GM19463 (cell line): Measurements from ENCODE around the gene PTTG1IP.

Experiments
- ATAC-seq: cut with Tn5 transposase; IDR thresholded peaks from one replicate; pipeline ENCODE4 v1.9.1; 2021; ENCODE audit warnings: mild to moderate bottlenecking, moderate library complexity; ENCODE audit not compliant: unreplicated experiment

PTTG1IP gene

GRCh38 chr21:44898011-44898488 is 24.6 kb upstream of the PTTG1IP start:
- ATAC-seq: no peak

DNA sequence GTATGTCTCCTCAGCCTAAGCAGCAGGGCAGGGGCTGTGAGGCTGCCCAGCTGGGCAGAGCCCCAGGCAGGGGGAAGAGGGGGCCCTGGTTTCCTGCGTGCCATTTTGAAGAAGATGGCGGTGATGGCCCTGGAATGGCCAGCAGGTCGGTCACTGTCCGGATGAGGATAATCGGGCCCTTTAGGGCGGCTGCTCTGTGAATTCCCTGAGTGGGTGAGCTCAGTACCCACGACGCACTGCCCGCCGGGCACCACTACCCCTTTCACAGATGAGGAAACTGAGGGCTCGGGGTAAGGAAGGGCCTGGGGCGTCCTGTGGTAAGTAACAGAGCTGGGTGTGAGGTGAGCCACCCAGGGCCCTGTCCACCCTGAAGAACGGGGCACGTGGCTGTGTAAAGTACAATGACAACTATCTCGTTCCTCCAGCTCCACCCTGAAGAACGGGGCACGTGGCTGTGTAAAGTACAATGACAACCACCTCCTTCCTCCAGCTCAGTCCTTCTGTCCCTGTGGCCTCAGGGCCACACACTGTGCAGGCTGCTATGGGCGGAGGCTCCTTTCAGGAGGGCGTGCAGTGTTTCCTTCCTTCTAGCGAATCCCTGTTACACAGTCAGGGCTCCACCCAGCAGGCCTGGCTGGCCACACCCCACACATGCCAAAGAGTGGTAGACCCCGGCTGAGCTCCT is 24.0 kb upstream of the PTTG1IP start:
- no peak for ATAC-seq

GRCh38 chr21:44896561-44897286 is 23.2 kb upstream of the PTTG1IP start:
- ATAC-seq: no peak

- ATAC-seq: no peak
Measured at GRCh38 chr21:44895859-44896258, 22.4 kb upstream of the PTTG1IP start.

DNA sequence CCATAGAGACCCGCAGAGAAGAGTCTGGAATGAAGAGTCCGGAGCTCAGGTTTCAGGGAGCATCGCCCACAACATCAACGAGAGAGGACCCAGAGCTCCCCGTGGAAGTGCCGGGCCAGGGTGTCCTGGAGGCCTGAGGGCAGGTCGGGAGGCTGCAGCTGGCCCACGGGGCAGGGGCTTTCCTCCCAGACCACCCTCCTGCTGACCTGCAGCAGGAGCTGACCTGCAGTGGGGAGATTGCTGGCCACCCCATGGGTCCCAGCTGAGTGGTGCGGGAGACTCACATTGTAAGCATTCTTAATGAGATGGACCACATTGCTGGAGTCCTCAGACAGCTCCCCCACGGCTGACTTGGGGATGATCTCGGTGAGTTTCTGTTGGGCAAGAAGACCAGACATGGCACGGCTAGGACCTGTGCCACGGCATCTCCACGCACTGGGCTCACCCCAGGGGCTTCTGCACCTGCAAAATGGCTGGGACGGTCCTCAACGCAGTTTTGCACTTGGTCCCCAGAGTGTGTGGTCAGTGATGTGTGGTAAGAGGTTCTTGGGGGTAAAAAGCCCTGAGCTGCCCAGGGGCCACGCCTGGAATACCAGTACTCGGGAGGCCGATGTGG is 21.3 kb upstream of the PTTG1IP start:
- no peak for ATAC-seq

GRCh38 chr21:44893948-44894656 is 20.6 kb upstream of the PTTG1IP start:
- no peak for ATAC-seq

DNA sequence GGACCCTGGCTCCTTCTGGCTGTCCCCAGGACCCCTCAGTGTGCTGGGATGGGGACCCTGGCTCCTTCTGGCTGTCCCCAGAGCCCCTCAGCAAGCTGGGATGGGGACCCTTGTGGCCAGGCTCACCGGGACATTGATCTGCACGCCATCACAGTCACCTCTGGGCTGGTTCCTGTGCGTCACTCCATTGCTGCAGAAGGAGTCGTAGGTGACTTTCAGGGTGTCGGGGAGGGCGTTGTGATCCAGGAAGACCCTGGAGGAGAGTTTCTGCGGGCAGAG is 19.7 kb upstream of the PTTG1IP start:
- no peak for ATAC-seq

- ATAC-seq: no peak
Measured at GRCh38 chr21:44892536-44893277, 19.2 kb upstream of the PTTG1IP start.

DNA sequence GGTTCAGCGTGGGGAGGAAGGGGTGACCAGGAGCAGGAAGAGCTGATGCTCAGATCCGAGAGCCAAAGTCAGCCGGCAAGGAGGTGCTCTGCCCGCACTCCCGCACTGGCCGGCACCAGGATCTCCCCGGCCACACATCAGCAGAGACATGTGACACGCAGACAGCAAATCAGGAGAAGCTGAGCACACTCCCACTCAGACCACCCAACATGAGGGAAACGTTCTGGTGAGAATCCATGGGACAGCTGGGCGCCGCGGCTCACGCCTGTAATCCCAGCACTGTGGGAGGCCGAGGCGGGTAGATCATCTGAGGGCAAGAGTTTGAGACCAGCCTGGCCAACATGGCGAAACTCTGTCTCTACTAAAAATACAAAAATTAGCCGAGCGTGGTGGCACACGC is 18.6 kb upstream of the PTTG1IP start:
- ATAC-seq: no peak

GRCh38 chr21:44891631-44892031 is 18.1 kb upstream of the PTTG1IP start:
- no peak for ATAC-seq

DNA sequence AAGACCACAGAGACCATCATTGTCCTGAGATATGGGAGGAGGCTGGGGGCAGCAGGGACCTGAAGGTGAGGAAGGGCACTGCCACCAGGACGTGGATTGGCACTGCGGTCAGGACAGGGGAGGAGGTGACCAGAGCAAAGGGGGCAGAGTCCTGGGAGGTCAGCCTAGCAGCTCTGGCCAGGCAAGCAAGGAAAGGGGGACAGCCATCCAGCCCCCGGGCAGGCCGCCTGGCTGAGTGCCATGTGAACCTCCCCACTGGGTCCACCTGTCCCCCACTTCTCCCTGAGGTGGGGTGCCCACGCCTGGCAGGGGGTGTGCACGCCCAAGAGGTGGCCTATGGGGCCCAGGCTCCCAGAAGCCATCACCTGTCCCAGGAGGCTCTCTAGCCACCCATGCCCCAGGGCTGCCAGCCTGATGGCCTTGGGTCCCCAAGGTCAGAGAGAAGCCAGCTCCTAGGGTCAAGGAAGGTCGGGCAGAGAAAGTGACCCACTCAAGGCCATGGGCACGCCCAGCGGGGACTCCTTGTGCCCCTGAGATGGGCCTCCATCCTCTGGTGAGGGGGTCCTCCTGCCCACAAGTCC is 17.6 kb upstream of the PTTG1IP start:
- no peak for ATAC-seq

DNA sequence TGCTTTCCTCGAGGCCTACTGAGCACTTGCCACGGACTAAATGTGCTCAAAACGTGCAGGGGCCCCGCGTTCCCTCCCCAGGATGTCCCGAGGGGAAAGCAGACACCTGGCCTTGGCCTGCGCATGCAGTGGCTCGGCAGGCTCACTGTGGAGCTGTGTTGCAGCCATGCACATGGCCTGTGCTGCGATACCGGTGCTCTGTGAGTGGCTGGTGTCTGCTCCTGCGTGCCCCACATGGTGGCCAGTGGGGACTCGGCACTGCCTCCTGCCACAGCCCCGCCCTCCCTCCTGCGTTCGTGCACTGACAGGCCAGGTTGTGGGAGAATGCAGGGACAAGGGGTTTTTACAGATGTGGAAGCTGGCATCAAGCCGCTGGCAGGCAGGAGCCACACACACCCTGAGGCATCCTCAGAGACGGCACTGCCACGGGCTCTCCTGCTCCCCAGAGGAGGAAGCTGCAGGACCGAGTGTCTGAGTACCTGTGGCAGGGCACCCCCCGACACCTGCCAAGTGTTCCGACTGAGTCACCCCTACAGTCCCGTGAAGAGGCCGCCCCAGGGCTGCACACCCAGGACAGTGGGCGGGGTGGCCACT is 16.9 kb upstream of the PTTG1IP start:
- ATAC-seq: no peak

DNA sequence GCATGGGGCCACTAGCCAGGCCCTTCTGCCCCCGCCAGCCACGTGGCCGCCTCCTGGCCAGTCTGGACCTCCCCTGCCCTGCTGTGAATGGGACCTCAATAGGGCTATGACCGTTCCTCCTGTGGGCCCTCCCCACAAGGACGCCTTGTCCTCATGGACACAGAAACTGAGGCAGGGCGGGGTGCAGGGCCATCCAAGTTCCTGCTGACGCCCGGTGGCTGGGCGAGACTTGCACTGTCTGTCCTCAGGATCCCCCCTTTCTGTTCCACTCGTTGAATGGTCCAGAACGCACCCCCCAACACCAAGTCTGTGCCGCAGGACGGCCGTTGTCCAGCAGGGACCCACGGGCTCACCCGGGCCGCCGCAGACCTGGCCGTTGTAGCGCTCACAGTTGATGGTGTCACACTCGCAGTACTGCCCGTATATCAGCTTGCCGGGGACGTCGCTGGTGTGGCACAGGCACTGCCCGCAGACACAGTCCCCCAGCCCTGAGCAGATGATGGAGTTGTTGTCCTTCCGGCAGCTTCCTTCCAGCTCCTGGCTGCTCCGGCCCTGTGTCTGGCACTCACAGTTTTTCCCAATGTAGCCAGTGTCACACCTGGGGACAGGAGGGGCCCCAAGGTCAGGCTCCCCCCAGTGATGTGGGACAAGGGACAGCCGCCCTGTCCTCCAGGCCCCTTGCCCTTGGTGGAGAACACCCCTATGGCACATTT is 16.3 kb upstream of the PTTG1IP start:
- no peak for ATAC-seq

DNA sequence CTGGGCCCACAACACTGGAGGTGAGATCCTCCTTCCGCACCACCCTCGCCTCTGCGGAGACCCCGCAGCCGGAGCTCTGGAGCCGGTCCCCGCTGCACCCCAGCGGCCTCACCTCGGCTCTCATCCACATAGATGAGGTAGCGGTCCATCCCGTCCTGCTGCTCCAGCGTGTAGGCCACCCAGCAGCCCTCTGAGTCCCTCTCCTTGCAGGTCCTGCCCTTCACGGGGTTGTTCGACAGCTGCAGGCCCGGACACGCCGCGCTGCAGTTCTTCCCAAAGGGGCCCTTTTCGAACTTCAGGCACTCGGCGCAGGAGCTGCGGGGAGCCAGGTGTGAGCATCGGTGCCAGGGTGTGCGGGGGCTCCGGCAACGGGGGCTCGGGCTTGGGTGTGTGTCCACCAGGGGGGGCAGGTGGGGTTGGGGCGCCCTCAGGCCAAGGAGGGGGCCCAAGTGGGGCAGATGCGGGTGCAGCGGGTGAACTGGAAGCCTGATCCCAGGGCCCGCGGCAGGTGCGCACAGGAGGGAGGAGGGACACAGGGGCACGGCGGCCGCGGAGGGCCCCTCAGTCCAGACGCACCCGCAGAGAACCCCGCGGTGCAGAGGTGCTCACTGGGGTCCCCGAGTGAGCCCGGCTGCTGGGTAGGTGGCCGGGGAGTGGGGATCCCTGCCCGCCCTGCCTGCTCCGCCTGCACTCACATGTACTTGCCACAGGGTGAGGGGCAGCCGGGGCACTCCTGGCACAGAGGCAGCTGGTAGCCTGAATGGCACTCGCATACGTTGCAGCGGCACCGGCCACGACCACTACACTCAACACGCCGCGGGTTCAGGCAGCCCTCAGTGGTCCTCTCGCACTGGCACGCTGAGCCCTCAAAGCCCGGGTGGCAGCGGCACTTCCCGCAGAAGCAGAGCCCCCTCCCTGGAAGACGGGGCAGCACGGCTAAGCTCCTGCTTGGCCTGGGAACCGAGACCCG is 15.4 kb upstream of the PTTG1IP start:
- ATAC-seq: no peak

GRCh38 chr21:44887807-44888580 is 14.5 kb upstream of the PTTG1IP start:
- ATAC-seq: no peak

DNA sequence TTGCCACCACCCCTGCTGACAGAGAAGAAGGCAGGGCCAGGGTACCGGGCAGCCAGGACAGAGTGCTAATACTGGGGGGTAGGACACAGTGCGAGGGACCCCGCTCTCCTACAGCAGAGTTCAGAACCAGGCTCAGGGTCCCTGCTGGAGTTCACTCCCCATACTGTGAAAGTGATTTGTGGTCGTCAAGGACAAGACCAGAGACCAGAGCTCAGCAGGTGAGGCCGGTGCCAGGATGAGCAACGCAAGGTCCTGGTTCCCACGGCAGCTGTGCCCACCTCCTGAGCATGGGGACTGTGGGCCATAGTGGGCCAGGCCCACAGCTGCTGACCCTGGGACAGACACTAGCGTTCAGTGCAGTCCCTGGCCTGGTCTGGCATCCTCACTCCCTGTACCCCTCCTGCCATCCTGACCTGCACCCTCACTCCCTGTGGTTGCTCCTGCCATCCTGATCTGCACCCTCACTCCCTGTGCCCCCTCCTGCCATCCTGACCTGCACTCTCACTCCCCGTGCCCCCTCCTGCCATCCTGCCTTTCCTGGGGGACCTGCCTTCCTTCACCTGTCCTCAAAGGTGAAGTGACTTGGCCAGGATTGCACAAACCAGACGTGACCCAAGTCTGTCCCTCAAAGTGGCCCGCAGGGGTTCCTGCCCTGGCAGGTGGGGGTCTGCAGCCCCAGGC is 13.8 kb upstream of the PTTG1IP start:
- no peak for ATAC-seq
